K562 (cell line): ENCODE results near the gene LIX1. TPM values are rescaled to one million over a fixed set of nuclear protein-coding genes. Genes with fewer than 3 reads are reported as not detected.
A peak's percentile ranks its signal among the peaks of the same experiment; 100 is the strongest.

Experiments used
- ATAC-seq: fragments of 200-7000 bp; cut with Tn5 transposase; 3 replicates; pipeline ENCODE4 v1.9.1; 2020; ENCODE audit warnings: moderate library complexity
- BruUV-seq: library from RNA; stranded (reverse); fragments of 400-500 nt; replicated peaks from 2 replicates; lab custom pipeline; 2021; lab: Mats Ljungman, UMichigan
- CTCF ChIA-PET: fragments of 300-600 bp; formaldehyde crosslinking; extraction: SDS; loops from one replicate; lab custom pipeline; 2021; ENCODE audit warnings: low intra/inter-chr PET ratio; lab: Yijun Ruan, JAX
- POLR2A ChIA-PET: fragments of 300-600, 350-650 bp; sonication (Branson Sonifier 250); formaldehyde crosslinking; extraction: SDS; loops from one replicate; lab custom pipeline; 2021; ENCODE audit warnings: antibody characterized with exemption, inconsistent platforms; lab: Yijun Ruan, JAX
- DNase-seq, 4 experiments: peaks; one replicate each; pipeline versions ENCODE4 v3.0.0 to v3.0.0-alpha.2; 2011 to 2018; ENCODE audit warnings: low spot score in 3 of 4, mixed read lengths in 3 of 4; ENCODE audit errors: extremely low read depth in 1 of 4
- FAIRE-seq: peaks from 2 replicates; lab custom pipeline; 2011; peaks lifted over from hg19 to GRCh38; lab: Jason Lieb, UNC
- H2AFZ ChIP-seq: 2 replicates; pipeline ENCODE4 v1.6.0; 2011; ENCODE audit warnings: low read depth, low read length, control low read depth, inconsistent platforms
- H3K27ac ChIP-seq: fragments of 200-600 bp; 3 replicates; pipeline ENCODE4 v1.8.0; 2011; ENCODE audit warnings: low read depth, mild to moderate bottlenecking, control low read depth, inconsistent platforms, low read length, moderate library complexity, mixed read lengths; ENCODE audit errors: extremely low read depth
- H3K27me3 ChIP-seq, 2 experiments: fragments of 300-600 bp in 1 of 2; 2 replicates in 1 of 2; 3 replicates in 1 of 2; pipeline versions ENCODE4 v1.6.0 to v1.8.0; 2011; ENCODE audit warnings: inconsistent platforms in 2 of 2, low read length in 2 of 2, mild to moderate bottlenecking in 1 of 2, mixed read lengths in 1 of 2, moderate library complexity in 1 of 2; ENCODE audit not compliant: control insufficient read depth in 2 of 2, insufficient read depth in 2 of 2
- H3K36me3 ChIP-seq: fragments of 300-600 bp; 3 replicates; pipeline ENCODE4 v1.8.0; 2011; ENCODE audit warnings: mild to moderate bottlenecking, low read length, inconsistent platforms; ENCODE audit not compliant: control insufficient read depth, insufficient read depth
- H3K4me1 ChIP-seq, 2 experiments: fragments of 200-600 bp in 1 of 2; replicated peaks in 1 of 2; 2 replicates in 1 of 2; 3 replicates in 1 of 2; pipeline versions ENCODE4 v1.5.1 to v1.8.0; 2011; ENCODE audit warnings: inconsistent platforms in 2 of 2, low read length in 2 of 2, mild to moderate bottlenecking in 1 of 2, mixed read lengths in 1 of 2, moderate library complexity in 1 of 2; ENCODE audit not compliant: control insufficient read depth in 2 of 2, insufficient read depth in 2 of 2
- H3K4me2 ChIP-seq: 2 replicates; pipeline ENCODE4 v1.6.1; 2011; ENCODE audit warnings: low read length, control low read depth, inconsistent platforms, mixed read lengths; ENCODE audit not compliant: insufficient read depth
- H3K4me3 ChIP-seq: fragments of 200-600 bp; sonication (generic), shearing (Covaris generic); 2 replicates; pipeline ENCODE4 v1.5.1; 2016; ENCODE audit warnings: control low read depth, inconsistent platforms
- H3K79me2 ChIP-seq: fragments of 200-600 bp; 3 replicates; pipeline ENCODE4 v1.8.0; 2011; ENCODE audit warnings: low read length, inconsistent platforms; ENCODE audit not compliant: control insufficient read depth, insufficient read depth
- H3K9ac ChIP-seq, 2 experiments: 2 replicates each; pipeline versions ENCODE4 v1.6.0 to v1.6.1; 2011; ENCODE audit warnings: low read depth in 2 of 2, low read length in 2 of 2, control low read depth in 1 of 2, inconsistent platforms in 1 of 2, mild to moderate bottlenecking in 1 of 2, mixed read lengths in 1 of 2; ENCODE audit not compliant: insufficient read depth in 1 of 2
- H3K9me1 ChIP-seq: one replicate; pipeline ENCODE4 v1.6.0; 2011; ENCODE audit warnings: inconsistent platforms, mild to moderate bottlenecking, low read length, moderate library complexity; ENCODE audit not compliant: control insufficient read depth, insufficient read depth
- H3K9me3 ChIP-seq: replicated peaks from 2 replicates; pipeline ENCODE4 v1.5.1; 2011; ENCODE audit warnings: low read depth, low read length, inconsistent platforms; ENCODE audit not compliant: control insufficient read depth, insufficient read depth
- H4K20me1 ChIP-seq: replicated peaks from 2 replicates; pipeline ENCODE4 v1.6.1; 2011; ENCODE audit warnings: low read length, inconsistent platforms, mixed read lengths; ENCODE audit not compliant: control insufficient read depth, insufficient read depth
- MYC ChIP-seq, 2 experiments: fragments of 250-450 bp in 1 of 2; sonication (Bioruptor Pico) in 1 of 2; IDR thresholded peaks; 2 replicates each; pipeline versions ENCODE4 v1.5.1 to v1.6.1; 2012 to 2021; ENCODE audit warnings: low read depth in 2 of 2, borderline replicate concordance in 1 of 2, improper control_type of control experiment in 1 of 2, low read length in 1 of 2, mild to moderate bottlenecking in 1 of 2, moderate library complexity in 1 of 2
- PTRF ChIP-seq: fragments of 450-650 bp; IDR thresholded peaks from 2 replicates; pipeline ENCODE4 v1.6.1; 2016; ENCODE audit warnings: mild to moderate bottlenecking, missing genetic modification characterization, missing compliant biosample characterization
- SP1 ChIP-seq: sonication (generic); formaldehyde crosslinking; IDR thresholded peaks from 2 replicates; pipeline ENCODE4 v1.8.1; 2022; ENCODE audit warnings: mild to moderate bottlenecking, missing genetic modification reagents
- TCF3 ChIP-seq: sonication (generic); formaldehyde crosslinking; IDR thresholded peaks from 2 replicates; pipeline ENCODE4 v1.4.0; 2020; ENCODE audit warnings: mild to moderate bottlenecking, missing genetic modification reagents
- ZEB2 ChIP-seq: fragments of 450-650 bp; IDR thresholded peaks from 2 replicates; pipeline ENCODE4 v1.6.1; 2016
- ZNF175 ChIP-seq: fragments of 200-800 bp; sonication (Bioruptor generic); IDR thresholded peaks from 2 replicates; pipeline ENCODE4 v1.6.1; 2016; ENCODE audit warnings: low read depth, mild to moderate bottlenecking, missing genetic modification characterization, missing compliant biosample characterization
- WGBS: fragments of 100-300 bp; shearing (Covaris generic); methylation state at CpG from one replicate; pipeline ENCODE4 v1.1.6; 2016; ENCODE audit warnings: low coverage, mixed read lengths; ENCODE audit not compliant: insufficient coverage; ENCODE audit errors: missing lambda C conversion rate; 5-methylcytosine and 5-hydroxymethylcytosine counted together
- in situ Hi-C: fragments of 300-500 bp; cut with MboI; formaldehyde crosslinking; loops from 4 replicates; pipeline ENCODE4 v1.15.0; 2018; ENCODE audit warnings: inconsistent platforms, mixed read lengths
- intact Hi-C: fragments of 100-400 bp; cut with micrococcal nuclease; formaldehyde crosslinking; loops from 2 replicates; pipeline ENCODE4 v1.14.2; 2022
- polyA plus RNA-seq, 8 experiments: library from polyadenylated mRNA; depleted of rRNA in 4 of 8; stranded (reverse) in 5 of 8; unstranded in 3 of 8; fragments of >200 nt; fragmentation: Nextera tagmentation in 2 of 8; fragmentation: Illumina TruSeq in 1 of 8; extraction: Ambion mirVana in 2 of 8; extraction: Trizol in 1 of 8; gene quantifications; 2 replicates each; pipeline versions ENCODE4 v1.2.1 to v1.2.3, GENCODE V29; 2011 to 2014; ENCODE audit warnings: inconsistent platforms in 1 of 8, missing spikeins in 1 of 8
- total RNA-seq, 7 experiments: library from RNA; depleted of rRNA in 6 of 7; stranded (reverse); fragments of >200 nt in 6 of 7; fragmentation: Illumina TruSeq in 2 of 7; extraction: Trizol in 2 of 7; gene quantifications; 2 replicates each; pipeline versions ENCODE4 v1.2.1 to v1.2.3, GENCODE V29; 2011 to 2021; ENCODE audit warnings: low replicate concordance in 1 of 7
- TF ChIP-seq, protein P1 (sequence below): fragments of 450-650 bp; conservative IDR thresholded peaks from 2 replicates; pipeline ENCODE4 v1.6.1; 2016; ENCODE audit warnings: missing genetic modification characterization, low read depth, mild to moderate bottlenecking, missing compliant biosample characterization, moderate library complexity
- TF ChIP-seq, protein P2 (sequence below), 2 experiments: fragments of 450-650 bp in 1 of 2; sonication (generic) in 1 of 2; formaldehyde crosslinking in 1 of 2; IDR thresholded peaks; 2 replicates each; pipeline versions ENCODE4 v1.7.1 to v1.9.0; 2016 to 2022; ENCODE audit warnings: inconsistent platforms in 1 of 2, mild to moderate bottlenecking in 1 of 2, missing genetic modification reagents in 1 of 2
- TF ChIP-seq, protein P3 (sequence below): conservative IDR thresholded peaks from 2 replicates; pipeline ENCODE4 v1.6.1; 2011; ENCODE audit warnings: low read depth, mild to moderate bottlenecking, low read length; ENCODE audit not compliant: control insufficient read depth

The LIX1 gene
- total and polyA plus RNA-seq, 9 of the 15 experiments (the other 6 are each of a cell fraction or from before 2014, with no cell fraction given) = 0.01 to 0.18 TPM; not detected in 7

DNA sequence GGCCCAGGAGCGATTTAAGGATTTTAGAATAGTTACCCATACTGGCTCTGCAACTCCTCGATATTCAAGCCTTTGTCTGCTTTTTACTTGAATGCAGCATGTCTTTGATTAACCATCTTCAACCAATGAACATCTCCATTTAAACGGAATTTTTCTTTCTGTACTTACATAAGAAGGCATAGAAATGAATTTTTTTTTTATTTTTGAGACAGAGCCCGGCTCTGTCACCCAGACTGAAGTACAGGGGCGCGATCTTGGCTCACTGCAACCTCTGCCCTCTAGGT lies 41.5 kb upstream of the LIX1 start:
- Histone ChIP-seq H3K4me3 (no peak overlapping the region), H3K79me2 (peaks cover 41% of the 10 kb centered on the region), H3K27ac (peak overlapping the region; percentile 89), H3K9ac (peak overlapping the region in 1 of 2 experiments; percentile 88; a peak in 2 of 4 replicates), H3K4me1 (peaks cover 0 to 5% of the 10 kb centered on the region in 2 experiments; a peak in 3 of 5 replicates), H3K36me3 (peaks cover 18% of the 10 kb centered on the region), H3K27me3 (no peaks in the 10 kb centered on the region), H3K9me1 (no peaks in the 10 kb centered on the region), H3K9me3 (no peaks in the 10 kb centered on the region), H4K20me1 (no peaks in the 10 kb centered on the region), H2AFZ (peak overlapping the region; percentile 93), H3K4me2 (peak overlapping the region; percentile 96)
- FAIRE-seq (no peak), ATAC-seq (no peak), DNase-seq (no peak)
- intact Hi-C loops (no loop called here), in situ Hi-C loops (loop anchor here (25.0 kb wide), 1 partner anchor 1853 kb away; no protein-coding TSS in a partner anchor)
- 37% methylated on average over 6 of the region's 6 CpGs for WGBS
- POLR2A ChIA-PET = interaction anchor here (0.7 to 1.2 kb wide), 3 partner anchors 9 to 442 kb away, joined by 3 read pairs; no protein-coding TSS in a partner anchor
- BruUV-seq = TSS peak; percentile 82
- CTCF ChIA-PET = no interaction called here
- no peak for TF ChIP-seq PTRF (tag)
- no peak for TF ChIP-seq MYC (IDR thresholded peaks at IDR 0.05; ENCODE audit: low read depth, low read length)
- peak; percentile 34; the same call in 1 of the 2 replicates for TF ChIP-seq MYC (CRISPR knock-in tag; IDR thresholded peaks at IDR 0.05; ENCODE audit: borderline replicate concordance, low read depth)
- TF ChIP-seq TCF3 (CRISPR knock-in tag) = no peak
- TF ChIP-seq, protein P1, sequence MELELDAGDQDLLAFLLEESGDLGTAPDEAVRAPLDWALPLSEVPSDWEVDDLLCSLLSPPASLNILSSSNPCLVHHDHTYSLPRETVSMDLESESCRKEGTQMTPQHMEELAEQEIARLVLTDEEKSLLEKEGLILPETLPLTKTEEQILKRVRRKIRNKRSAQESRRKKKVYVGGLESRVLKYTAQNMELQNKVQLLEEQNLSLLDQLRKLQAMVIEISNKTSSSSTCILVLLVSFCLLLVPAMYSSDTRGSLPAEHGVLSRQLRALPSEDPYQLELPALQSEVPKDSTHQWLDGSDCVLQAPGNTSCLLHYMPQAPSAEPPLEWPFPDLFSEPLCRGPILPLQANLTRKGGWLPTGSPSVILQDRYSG (tag) = peak; percentile 54; the same call in 1 of the 2 replicates
- TF ChIP-seq, protein P2, sequence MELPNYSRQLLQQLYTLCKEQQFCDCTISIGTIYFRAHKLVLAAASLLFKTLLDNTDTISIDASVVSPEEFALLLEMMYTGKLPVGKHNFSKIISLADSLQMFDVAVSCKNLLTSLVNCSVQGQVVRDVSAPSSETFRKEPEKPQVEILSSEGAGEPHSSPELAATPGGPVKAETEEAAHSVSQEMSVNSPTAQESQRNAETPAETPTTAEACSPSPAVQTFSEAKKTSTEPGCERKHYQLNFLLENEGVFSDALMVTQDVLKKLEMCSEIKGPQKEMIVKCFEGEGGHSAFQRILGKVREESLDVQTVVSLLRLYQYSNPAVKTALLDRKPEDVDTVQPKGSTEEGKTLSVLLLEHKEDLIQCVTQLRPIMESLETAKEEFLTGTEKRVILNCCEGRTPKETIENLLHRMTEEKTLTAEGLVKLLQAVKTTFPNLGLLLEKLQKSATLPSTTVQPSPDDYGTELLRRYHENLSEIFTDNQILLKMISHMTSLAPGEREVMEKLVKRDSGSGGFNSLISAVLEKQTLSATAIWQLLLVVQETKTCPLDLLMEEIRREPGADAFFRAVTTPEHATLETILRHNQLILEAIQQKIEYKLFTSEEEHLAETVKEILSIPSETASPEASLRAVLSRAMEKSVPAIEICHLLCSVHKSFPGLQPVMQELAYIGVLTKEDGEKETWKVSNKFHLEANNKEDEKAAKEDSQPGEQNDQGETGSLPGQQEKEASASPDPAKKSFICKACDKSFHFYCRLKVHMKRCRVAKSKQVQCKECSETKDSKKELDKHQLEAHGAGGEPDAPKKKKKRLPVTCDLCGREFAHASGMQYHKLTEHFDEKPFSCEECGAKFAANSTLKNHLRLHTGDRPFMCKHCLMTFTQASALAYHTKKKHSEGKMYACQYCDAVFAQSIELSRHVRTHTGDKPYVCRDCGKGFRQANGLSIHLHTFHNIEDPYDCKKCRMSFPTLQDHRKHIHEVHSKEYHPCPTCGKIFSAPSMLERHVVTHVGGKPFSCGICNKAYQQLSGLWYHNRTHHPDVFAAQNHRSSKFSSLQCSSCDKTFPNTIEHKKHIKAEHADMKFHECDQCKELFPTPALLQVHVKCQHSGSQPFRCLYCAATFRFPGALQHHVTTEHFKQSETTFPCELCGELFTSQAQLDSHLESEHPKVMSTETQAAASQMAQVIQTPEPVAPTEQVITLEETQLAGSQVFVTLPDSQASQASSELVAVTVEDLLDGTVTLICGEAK (IDR thresholded peaks at IDR 0.05) = 0 out of 2 replicates have a peak, but pooled peaks have one; percentile 1
- TF ChIP-seq, protein P2 (CRISPR knock-in tag; IDR thresholded peaks at IDR 0.05) = no peak
- TF ChIP-seq, protein P3, sequence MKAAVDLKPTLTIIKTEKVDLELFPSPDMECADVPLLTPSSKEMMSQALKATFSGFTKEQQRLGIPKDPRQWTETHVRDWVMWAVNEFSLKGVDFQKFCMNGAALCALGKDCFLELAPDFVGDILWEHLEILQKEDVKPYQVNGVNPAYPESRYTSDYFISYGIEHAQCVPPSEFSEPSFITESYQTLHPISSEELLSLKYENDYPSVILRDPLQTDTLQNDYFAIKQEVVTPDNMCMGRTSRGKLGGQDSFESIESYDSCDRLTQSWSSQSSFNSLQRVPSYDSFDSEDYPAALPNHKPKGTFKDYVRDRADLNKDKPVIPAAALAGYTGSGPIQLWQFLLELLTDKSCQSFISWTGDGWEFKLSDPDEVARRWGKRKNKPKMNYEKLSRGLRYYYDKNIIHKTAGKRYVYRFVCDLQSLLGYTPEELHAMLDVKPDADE = no peak
- TF ChIP-seq ZNF175 (CRISPR knock-in tag) = no peak
- 0 out of 2 replicates have a peak, but pooled peaks have one; percentile 6 for TF ChIP-seq SP1
- TF ChIP-seq ZEB2 = peak; percentile 32; the same call in 1 of the 2 replicates
